B cell (primary cell): Measurements from ENCODE around the gene HPRT1. TPM values are rescaled to one million over a fixed set of nuclear protein-coding genes. Genes with fewer than 3 reads are reported as not detected.

Experiments
- ATAC-seq: fragments of 200-7000 bp; cut with Tn5 transposase; one replicate; pipeline ENCODE4 v1.10.0; 2021; ENCODE audit warnings: low read depth, mild to moderate bottlenecking, moderate number of reproducible peaks, moderate library complexity
- CTCF ChIA-PET: fragments of 350-600 bp; sonication (Branson Sonifier 250); formaldehyde crosslinking; loops from one replicate; lab custom pipeline; 2021; ENCODE audit warnings: antibody characterized with exemption, inconsistent platforms; lab: Charles Lee
- POLR2A ChIA-PET: fragments of 350-600 bp; sonication (Branson Sonifier 250); formaldehyde crosslinking; loops from one replicate; lab custom pipeline; 2021; ENCODE audit warnings: antibody characterized with exemption; lab: Charles Lee
- DNase-seq: peaks from one replicate; pipeline ENCODE4 v3.0.0; 2013
- H2AFZ ChIP-seq: 2 replicates; pipeline ENCODE4 v1.6.1; 2012; ENCODE audit warnings: mild to moderate bottlenecking, low read depth, low read length; ENCODE audit not compliant: insufficient read depth, poor library complexity, severe bottlenecking
- H3K27ac ChIP-seq, 2 donors: 1 replicate in 1 of 2; 2 replicates in 1 of 2; pipeline ENCODE4 v1.5.1; 2012 to 2013; ENCODE audit warnings: low read length in 2 of 2, mild to moderate bottlenecking in 2 of 2, moderate library complexity in 1 of 2
- H3K27me3 ChIP-seq, 4 experiments: fragments of 200-600 bp in 1 of 4; sonication (generic) in 1 of 4; replicated peaks in 1 of 4; 1 replicate in 2 of 4; 2 replicates in 2 of 4; pipeline versions ENCODE4 v1.6.1 to v1.7.0; 2013 to 2016; ENCODE audit warnings: low read length in 3 of 4, mild to moderate bottlenecking in 2 of 4, mixed read lengths in 1 of 4, moderate library complexity in 1 of 4; ENCODE audit not compliant: insufficient read depth in 4 of 4, control insufficient read depth in 3 of 4; ENCODE audit errors: control extremely low read depth in 1 of 4
- H3K36me3 ChIP-seq, 2 experiments: replicated peaks in 1 of 2; 1 replicate in 1 of 2; 2 replicates in 1 of 2; pipeline versions ENCODE4 v1.6.1 to v1.7.1; 2013; ENCODE audit warnings: low read length in 1 of 2; ENCODE audit not compliant: insufficient read depth in 2 of 2, control insufficient read depth in 1 of 2; ENCODE audit errors: control extremely low read depth in 1 of 2, extremely low read depth in 1 of 2
- H3K4me1 ChIP-seq, 2 donors: fragments of 200-600 bp in 1 of 2; sonication (generic) in 1 of 2; 1 replicate in 1 of 2; 2 replicates in 1 of 2; pipeline versions ENCODE4 v1.5.1 to v1.6.1; 2013 to 2017; ENCODE audit warnings: low read length in 2 of 2; ENCODE audit not compliant: control insufficient read depth in 2 of 2, insufficient read depth in 2 of 2
- H3K4me2 ChIP-seq: replicated peaks from 2 replicates; pipeline ENCODE3; 2012; ENCODE audit warnings: mild to moderate bottlenecking, low read depth, low read length; ENCODE audit not compliant: poor library complexity, severe bottlenecking
- H3K4me3 ChIP-seq, 5 experiments: fragments of 200-600 bp in 1 of 5; sonication (generic) in 1 of 5; 1 replicate in 3 of 5; 2 replicates in 2 of 5; pipeline versions ENCODE4 v1.5.1 to v1.7.0; 2011 to 2016; ENCODE audit warnings: low read length in 4 of 5, mild to moderate bottlenecking in 4 of 5, low read depth in 2 of 5, control low read depth in 1 of 5, moderate library complexity in 1 of 5; ENCODE audit not compliant: insufficient read depth in 1 of 5; ENCODE audit errors: control extremely low read depth in 1 of 5, extremely low read depth in 1 of 5
- H3K79me2 ChIP-seq: fragments of 200-600 bp; sonication (generic); one replicate; pipeline ENCODE4 v1.6.0; 2016; ENCODE audit warnings: low read length; ENCODE audit not compliant: control insufficient read depth, insufficient read depth
- H3K9ac ChIP-seq: fragments of 200-600 bp; sonication (generic); 2 replicates; pipeline ENCODE4 v1.6.1; 2017; ENCODE audit warnings: mild to moderate bottlenecking, low read length, moderate library complexity
- H3K9me3 ChIP-seq, 3 donors: one replicate each; pipeline versions ENCODE4 v1.6.1 to v1.7.1; 2013; ENCODE audit warnings: low read length in 2 of 3; ENCODE audit not compliant: control insufficient read depth in 2 of 3, insufficient read depth in 1 of 3; ENCODE audit errors: control extremely low read depth in 1 of 3
- H4K20me1 ChIP-seq: 2 replicates; pipeline ENCODE4 v1.6.0; 2012; ENCODE audit warnings: mild to moderate bottlenecking, low read length; ENCODE audit not compliant: insufficient read depth, control insufficient read depth, poor library complexity, severe bottlenecking
- H3K27ac Mint-ChIP-seq: one replicate; pipeline ENCODE4 v1.8.0; 2021; ENCODE audit warnings: mixed read lengths
- H3K27me3 Mint-ChIP-seq: one replicate; pipeline ENCODE4 v1.8.0; 2021; ENCODE audit warnings: mixed read lengths
- H3K4me1 Mint-ChIP-seq: one replicate; pipeline ENCODE4 v1.8.0; 2021; ENCODE audit warnings: mixed read lengths
- H3K4me3 Mint-ChIP-seq: one replicate; pipeline ENCODE4 v1.8.0; 2021; ENCODE audit warnings: mixed read lengths
- H3K9me3 Mint-ChIP-seq: one replicate; pipeline ENCODE4 v1.8.0; 2022; ENCODE audit warnings: mixed read lengths; ENCODE audit not compliant: insufficient read depth
- EZH2 ChIP-seq: IDR thresholded peaks from 2 replicates; pipeline ENCODE4 v1.6.1; 2012; ENCODE audit warnings: borderline replicate concordance, low read depth, mild to moderate bottlenecking, moderate library complexity, low read length; ENCODE audit not compliant: insufficient read depth, poor library complexity, severe bottlenecking
- WGBS: methylation state at CpG from one replicate; pipeline ENCODE4 v1.1.5; 2013; ENCODE audit warnings: missing lambda C conversion rate; ENCODE audit not compliant: insufficient coverage; 5-methylcytosine and 5-hydroxymethylcytosine counted together
- intact Hi-C: fragments of 100-400 bp; cut with micrococcal nuclease; formaldehyde crosslinking; loops from one replicate; pipeline ENCODE4 v1.10.0; 2022
- polyA plus RNA-seq: library from polyadenylated mRNA; depleted of rRNA; stranded (reverse); fragments of >200 nt; gene quantifications from 2 replicates; pipeline ENCODE4 v1.2.3, GENCODE V29; 2012
- total RNA-seq, 2 donors: library from RNA; stranded (reverse); fragments of 120-200 nt in 1 of 2; gene quantifications; 1 replicate in 1 of 2; 2 replicates in 1 of 2; pipeline versions ENCODE4 v1.2.3 to v1.2.4, GENCODE V29; 2013 to 2022
- TF ChIP-seq, protein P1 (sequence below): fragments of 200-600 bp; IDR thresholded peaks from one replicate; pipeline ENCODE4 v1.8.0; 2022; ENCODE audit warnings: antibody characterized with exemption, mild to moderate bottlenecking

HPRT1 gene
- total and polyA plus RNA-seq, 2 donors (not counting 1 experiment from before 2014, with no cell fraction given), result 6.6 to 19.5 TPM

DNA sequence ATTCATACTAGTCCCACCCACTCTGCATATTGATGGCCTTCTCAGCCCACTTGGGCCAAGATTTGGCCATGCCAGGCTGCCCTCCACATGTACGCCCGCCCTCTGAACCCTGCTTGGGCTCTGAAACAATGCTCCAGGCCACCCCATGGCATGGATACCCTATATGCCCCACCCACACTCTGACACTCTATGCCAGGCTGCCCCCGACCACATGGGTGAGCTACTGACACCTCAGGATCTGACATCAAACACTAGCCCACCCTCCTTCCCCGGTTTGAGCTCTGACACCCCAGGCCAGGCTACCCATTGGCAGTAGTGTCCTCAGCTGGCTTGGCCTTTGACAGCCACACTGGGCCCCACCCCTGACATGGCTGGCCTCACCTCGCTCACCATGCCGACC, 69.5 kb downstream of the HPRT1 start:
- peaks cover 4% of the 10 kb centered on the region for H3K27me3 Mint-ChIP-seq
- intact Hi-C loops, result no loop called here
- Histone ChIP-seq H3K4me3 (no peak overlapping the region), H3K36me3 (no peaks in the 10 kb centered on the region), H3K79me2 (no peaks in the 10 kb centered on the region), H3K9me3 (no peaks in the 10 kb centered on the region), H4K20me1 (no peaks in the 10 kb centered on the region), H3K9ac (no peak overlapping the region), H2AFZ (no peak overlapping the region), H3K4me1 (no peaks in the 10 kb centered on the region), H3K4me2 (no peak overlapping the region), H3K27ac (no peak overlapping the region), H3K27me3 (no peaks in the 10 kb centered on the region)
- POLR2A ChIA-PET, result no interaction called here
- H3K9me3 Mint-ChIP-seq, result no peaks in the 10 kb centered on the region
- H3K4me1 Mint-ChIP-seq, result no peaks in the 10 kb centered on the region
- no peak for DNase-seq
- H3K4me3 Mint-ChIP-seq, result no peak overlapping the region
- CTCF ChIA-PET, result no interaction called here
- TF ChIP-seq, protein P1, sequence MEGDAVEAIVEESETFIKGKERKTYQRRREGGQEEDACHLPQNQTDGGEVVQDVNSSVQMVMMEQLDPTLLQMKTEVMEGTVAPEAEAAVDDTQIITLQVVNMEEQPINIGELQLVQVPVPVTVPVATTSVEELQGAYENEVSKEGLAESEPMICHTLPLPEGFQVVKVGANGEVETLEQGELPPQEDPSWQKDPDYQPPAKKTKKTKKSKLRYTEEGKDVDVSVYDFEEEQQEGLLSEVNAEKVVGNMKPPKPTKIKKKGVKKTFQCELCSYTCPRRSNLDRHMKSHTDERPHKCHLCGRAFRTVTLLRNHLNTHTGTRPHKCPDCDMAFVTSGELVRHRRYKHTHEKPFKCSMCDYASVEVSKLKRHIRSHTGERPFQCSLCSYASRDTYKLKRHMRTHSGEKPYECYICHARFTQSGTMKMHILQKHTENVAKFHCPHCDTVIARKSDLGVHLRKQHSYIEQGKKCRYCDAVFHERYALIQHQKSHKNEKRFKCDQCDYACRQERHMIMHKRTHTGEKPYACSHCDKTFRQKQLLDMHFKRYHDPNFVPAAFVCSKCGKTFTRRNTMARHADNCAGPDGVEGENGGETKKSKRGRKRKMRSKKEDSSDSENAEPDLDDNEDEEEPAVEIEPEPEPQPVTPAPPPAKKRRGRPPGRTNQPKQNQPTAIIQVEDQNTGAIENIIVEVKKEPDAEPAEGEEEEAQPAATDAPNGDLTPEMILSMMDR, result no peak
- TF ChIP-seq EZH2, result no peak
- WGBS, result 96% methylated on average over 4 of the region's 6 CpGs
- H3K27ac Mint-ChIP-seq, result no peak overlapping the region
- no peak for ATAC-seq

DNA sequence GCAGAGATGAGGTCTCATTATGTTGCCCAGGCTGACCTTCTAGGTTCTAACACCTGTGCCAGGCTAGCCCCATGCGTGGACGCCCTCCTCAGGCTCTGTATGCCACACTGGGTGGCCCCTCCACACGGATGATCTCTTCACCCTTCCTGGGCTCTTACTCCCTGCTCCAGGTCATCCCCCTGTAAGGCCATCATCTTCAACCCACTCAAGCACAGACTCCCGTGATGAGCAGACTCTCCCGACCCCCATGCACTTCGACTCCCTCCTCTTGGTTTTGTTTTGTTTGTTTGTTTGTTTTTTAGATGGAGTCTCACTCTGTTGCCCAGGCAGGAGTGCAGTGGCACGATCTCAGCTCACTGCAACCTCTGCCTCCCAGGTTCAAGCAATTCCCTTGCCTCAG, 70.9 kb downstream of the HPRT1 start:
- Histone ChIP-seq H3K4me1 (no peaks in the 10 kb centered on the region), H3K36me3 (no peaks in the 10 kb centered on the region), H3K9ac (no peak overlapping the region), H3K9me3 (no peaks in the 10 kb centered on the region), H3K27ac (no peak overlapping the region), H2AFZ (no peak overlapping the region), H3K27me3 (no peaks in the 10 kb centered on the region), H4K20me1 (no peaks in the 10 kb centered on the region), H3K4me2 (no peak overlapping the region), H3K4me3 (no peak overlapping the region), H3K79me2 (no peaks in the 10 kb centered on the region)
- peaks cover 4% of the 10 kb centered on the region for H3K27me3 Mint-ChIP-seq
- POLR2A ChIA-PET, result no interaction called here
- H3K9me3 Mint-ChIP-seq, result no peaks in the 10 kb centered on the region
- H3K4me1 Mint-ChIP-seq, result no peaks in the 10 kb centered on the region
- intact Hi-C loops, result no loop called here
- no peak overlapping the region for H3K27ac Mint-ChIP-seq
- no peak for TF ChIP-seq EZH2
- TF ChIP-seq, protein P1, result no peak
- WGBS, result 95% methylated on average over 3 of the region's 7 CpGs
- no peak for DNase-seq
- CTCF ChIA-PET, result no interaction called here
- H3K4me3 Mint-ChIP-seq, result no peak overlapping the region
- ATAC-seq, result no peak
